Measurements from ENCODE around the gene FSIP2.
"Not testable (repeated sequence)": the region's sequence is repeated elsewhere in the genome, so short reads cannot be mapped to it uniquely, and the experiment has no call there.

The FSIP2 gene

GRCh38 chr2:185807351-185807750 is 68.7 kb downstream of the FSIP2 start:
- DNase-seq (ENCODE audit: low read depth) = no peak

DNA sequence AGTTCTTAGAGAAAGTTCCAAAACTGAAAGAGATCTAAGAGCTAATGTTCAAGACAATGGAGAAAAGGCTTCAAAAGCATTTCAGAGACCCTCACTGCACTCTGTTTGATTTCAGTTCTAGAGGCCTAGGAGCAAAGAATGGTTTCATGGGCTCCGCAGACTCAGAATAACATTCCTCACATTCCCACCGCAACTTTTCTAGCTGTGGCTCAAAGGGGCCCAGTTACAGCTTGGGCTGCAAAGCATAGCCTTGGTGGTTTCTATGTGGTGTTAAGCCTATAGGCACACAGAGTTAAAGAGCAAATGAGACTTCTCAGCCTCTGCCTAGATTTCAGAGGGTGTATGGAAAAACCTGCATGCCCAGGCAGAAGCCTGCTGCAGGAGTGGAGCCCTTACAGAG is 73.0 kb downstream of the FSIP2 start:
- no peak for DNase-seq (ENCODE audit: low read depth)

GRCh38 chr2:185813707-185814106 is 75.1 kb downstream of the FSIP2 start:
- no peak for DNase-seq (ENCODE audit: low read depth)

DNA sequence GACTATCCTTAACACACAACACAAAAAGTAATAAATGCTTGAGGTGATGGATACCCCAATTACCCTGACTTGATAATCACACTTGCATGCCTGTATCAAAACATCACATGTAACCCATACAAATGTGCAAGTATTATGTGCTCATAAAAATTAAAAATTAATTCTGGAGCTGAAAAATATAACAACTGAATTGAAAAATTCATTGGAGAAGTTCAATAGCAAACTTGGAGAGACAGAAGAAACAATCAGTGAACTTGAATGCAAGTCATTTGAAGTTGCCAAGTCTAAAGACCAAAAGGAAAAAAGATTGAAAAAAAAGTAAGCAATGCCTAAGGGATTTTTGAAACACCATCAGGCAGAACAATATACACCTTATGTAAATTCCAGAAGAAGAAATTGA is 79.4 kb downstream of the FSIP2 start:
- DNase-seq (ENCODE audit: low read depth) = no peak

GRCh38 chr2:185821467-185821866 is 82.9 kb downstream of the FSIP2 start:
- no peak for DNase-seq (ENCODE audit: low read depth)

DNA sequence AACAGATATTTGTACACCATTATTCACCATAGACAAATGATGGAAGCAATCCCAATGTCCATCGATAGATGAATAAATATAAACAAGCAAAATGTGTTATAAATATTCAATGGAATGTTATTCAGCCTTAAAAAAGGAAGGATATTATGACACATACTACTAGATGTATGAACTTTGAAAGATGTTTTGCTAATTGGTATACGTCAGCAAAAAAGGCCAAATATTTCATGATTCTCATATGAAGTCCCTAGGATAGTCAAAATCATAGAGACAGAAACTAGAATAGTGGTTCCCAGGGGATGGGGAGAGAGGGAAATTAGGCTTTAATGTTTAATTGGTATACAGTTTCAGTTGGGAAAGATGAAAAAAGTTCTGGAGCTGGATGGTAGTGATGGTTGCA is 85.2 kb downstream of the FSIP2 start:
- DNase-seq (ENCODE audit: low read depth) = no peak

DNA sequence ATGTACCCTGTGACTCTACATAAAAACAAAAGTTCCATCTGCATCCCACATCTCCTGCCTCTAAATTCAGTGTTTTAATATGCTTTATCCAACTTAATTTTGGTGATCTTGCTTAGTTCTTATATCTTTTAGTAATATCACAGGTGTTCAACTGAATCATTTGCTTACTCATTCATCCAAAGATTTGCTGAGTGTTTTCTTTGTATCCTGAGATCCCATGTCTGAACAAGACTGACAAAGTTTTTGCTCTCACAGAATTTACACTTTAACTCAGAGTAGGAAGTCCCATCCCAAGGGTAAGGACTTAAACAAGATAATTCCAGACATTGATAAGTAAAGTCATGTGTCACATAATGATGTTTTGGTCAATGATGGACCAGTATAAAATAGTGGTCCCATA is 87.0 kb downstream of the FSIP2 start:
- no peak for DNase-seq (ENCODE audit: low read depth)

DNA sequence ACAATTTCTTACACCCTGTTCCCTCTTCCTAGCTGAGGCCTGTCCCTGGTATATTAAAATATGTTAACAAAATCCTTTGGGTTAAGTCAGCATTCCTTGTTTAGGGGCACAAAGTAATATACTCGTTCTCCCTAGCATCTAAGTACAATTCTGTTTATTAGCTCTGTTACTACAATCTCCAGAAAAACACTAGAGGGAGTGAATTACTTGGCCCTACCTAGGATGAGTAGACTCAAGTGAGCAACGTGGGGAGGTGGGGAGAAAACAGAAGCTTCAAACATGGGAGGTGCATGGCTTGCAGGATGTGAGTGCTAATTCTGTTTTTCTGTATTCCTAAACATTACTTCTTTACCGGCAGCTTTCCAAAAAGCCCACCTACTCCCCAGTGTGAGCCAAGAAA is 89.7 kb downstream of the FSIP2 start:
- DNase-seq (ENCODE audit: low read depth) = no peak

GRCh38 chr2:185833864-185834263 is 95.3 kb downstream of the FSIP2 start:
- DNase-seq (ENCODE audit: low read depth) = no peak

GRCh38 chr2:185835974-185836373 is 97.4 kb downstream of the FSIP2 start:
- no peak for DNase-seq (ENCODE audit: low read depth)

DNA sequence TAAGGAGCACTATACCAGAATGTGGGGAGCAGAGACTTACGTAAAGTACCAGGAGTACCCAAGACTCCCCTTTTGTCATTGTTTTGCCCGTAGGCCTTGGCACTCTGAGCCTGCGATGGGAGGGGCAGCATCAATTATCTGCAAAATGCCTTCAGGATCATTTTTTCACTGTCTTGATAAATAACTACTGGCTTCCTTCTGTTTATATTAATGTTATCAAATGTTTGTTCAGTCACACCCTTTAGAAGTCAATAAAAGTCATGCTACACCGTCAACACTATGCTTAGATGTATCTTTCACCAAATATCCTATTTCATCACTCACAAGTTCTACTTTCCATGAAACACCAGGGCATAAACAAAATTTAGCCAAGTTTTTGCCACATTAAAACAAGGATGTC is 116.3 kb downstream of the FSIP2 start:
- DNase-seq (ENCODE audit: low read depth) = no peak

GRCh38 chr2:185857691-185858090 is 119.1 kb downstream of the FSIP2 start:
- DNase-seq (ENCODE audit: low read depth) = no peak

- DNase-seq (ENCODE audit: low read depth) = no peak
These were observed 120.9 kb downstream of the FSIP2 start for GRCh38 chr2:185859506-185859905.

- DNase-seq (ENCODE audit: low read depth) = no peak
These were observed 121.7 kb downstream of the FSIP2 start for GRCh38 chr2:185860321-185860720.

- no peak for DNase-seq (ENCODE audit: low read depth)
These were observed 124.2 kb downstream of the FSIP2 start for GRCh38 chr2:185862657-185863398.

DNA sequence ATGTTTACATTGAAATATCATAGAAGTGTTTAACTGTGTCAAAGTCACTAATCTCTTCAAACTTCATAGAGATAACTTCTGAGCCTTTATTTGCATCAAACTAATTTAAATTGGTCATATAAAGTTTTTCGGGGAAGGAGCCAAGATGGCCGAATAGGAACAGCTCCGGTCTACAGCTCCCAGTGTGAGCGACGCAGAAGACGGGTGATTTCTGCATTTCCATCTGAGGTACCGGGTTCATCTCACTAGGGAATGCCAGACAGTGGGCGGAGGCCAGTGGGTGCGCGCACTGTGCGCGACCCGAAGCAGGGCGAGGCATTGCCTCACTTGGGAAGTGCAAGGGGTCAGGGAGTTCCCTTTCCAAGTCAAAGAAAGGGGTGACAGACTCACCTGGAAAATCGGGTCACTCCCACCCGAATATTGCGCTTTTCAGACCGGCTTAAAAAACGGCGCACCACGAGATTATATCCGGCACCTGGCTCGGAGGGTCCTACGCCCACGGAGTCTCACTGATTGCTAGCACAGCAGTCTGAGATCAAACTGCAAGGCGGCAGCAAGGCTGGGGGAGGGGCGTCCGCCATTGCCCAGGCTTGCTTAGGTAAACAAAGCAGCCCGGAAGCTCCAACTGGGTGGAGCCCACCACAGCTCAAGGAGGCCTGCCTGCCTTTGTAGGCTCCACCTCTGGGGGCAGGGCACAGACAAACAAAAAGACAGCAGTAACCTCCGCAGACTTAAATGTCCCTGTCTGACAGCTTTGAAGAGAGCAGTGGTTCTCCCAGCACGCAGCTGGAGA is 126.1 kb downstream of the FSIP2 start:
- DNase-seq (ENCODE audit: low read depth) = not testable (repeated sequence)

DNA sequence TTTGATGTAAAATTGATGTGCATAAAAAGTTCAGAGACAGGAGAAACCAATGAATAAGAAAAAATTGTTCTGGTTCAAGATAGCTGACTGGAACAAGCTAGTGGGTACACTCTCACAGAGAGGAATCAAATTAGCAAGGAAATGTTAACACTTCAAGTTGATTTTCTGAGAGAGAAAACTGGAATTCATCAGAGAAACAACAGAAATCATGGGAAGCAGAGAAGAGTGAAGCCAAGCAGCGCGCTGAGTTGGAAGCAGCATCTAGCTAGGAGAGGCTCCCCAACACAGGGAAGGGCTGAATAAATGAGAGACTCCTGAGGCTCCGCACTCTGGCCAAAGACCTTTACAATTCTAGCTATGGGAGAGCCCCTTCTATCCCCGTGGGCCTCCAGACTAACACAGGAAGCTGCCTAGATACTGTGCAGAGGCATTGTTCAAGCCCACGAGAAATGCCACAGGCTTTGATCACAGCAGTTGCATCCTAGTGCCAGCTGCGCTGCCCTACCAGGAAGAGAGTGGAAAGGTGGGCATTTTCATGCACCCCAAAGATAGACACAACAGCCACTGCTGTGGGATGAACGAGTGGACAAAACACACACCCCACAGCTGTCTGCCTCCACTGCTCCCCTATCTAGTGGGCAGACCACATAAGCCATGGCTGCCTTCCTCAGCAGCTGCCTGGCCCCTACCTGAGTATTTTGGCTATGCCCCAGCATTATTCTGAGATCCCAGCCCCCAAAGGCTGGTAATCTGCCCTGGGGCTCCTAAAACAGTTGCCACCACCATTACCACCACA is 136.7 kb downstream of the FSIP2 start:
- DNase-seq (ENCODE audit: low read depth) = no peak

DNA sequence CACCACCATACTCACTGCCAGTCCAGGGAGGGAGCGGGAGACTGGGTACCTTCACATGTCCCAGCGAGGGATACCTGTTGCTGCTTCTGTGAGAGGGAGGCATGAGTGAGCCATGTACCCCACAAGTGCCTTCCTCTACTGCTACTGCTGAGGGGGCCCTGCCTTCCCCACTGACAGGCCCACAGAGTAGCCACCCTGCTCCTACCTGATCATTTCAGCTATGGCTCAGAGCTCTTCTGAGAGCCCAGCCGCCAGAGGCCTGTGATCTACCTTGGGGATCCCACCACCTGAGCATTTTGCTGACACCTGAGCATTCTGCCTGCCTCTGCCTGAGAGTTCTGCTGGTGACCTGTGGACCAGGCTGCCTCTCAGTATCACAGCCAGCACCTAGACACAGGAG is 137.6 kb downstream of the FSIP2 start:
- DNase-seq (ENCODE audit: low read depth) = no peak

DNA sequence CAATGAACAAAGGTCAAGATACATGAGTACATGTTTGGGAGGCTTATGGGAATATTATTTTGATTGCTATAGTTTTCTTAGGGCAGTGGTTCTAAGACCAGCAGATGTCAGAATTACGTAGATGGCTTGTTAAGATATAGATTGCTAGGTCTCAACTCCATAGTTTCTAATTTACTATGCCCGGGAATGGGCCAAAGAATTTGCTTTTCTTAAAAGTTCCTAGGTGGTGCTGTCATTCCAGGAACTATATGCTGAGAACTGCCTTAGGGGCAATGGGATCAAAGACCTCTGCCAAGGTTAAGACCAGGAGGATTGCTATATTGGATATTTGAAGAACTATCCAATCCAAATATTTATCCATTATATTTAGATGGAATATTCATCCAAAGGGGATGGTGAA is 141.8 kb downstream of the FSIP2 start:
- no peak for DNase-seq (ENCODE audit: low read depth)

Measured in activated T-helper 1 cell treated with Interleukin-2 at 50 U/mL for 16 hours (primary cell).